Measurements from ENCODE around the gene LGR6. TPM values are rescaled to one million over a fixed set of nuclear protein-coding genes. Genes with fewer than 3 reads are reported as not detected.

The LGR6 gene
- total RNA-seq, 1 donor from 2014 or later, result 0.53 TPM

DNA sequence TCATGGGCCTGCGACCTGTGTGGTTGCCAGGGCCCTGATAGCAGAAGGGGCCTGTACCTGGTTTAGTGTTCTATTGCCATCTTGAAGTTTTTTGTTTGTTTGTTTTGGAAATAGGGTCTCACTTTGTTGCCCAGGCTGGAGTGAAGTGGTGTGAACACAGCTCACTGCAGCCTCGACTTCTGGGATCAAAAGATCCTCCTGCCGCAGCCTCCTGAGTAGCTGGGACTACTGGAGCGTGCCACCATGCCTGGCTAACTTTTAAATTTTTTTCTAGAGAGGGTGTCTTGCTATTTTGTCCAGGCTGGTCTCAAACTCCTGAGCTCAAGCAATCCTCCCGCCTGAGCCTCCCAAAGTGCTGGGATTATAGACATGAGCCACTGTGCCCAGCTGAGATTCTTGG is 75.2 kb downstream of the LGR6 start:
- DNase-seq (ENCODE audit: low spot score), result no peak
- intact Hi-C loops (cut with DNase I), result no loop called here
- ATAC-seq, result no peak

- DNase-seq (ENCODE audit: low spot score), result no peak
- ATAC-seq, result no peak
- intact Hi-C loops (cut with DNase I), result loop anchor here (10.0 kb wide), 1 partner anchor 1494 kb away; the partner anchor contains the start of gene LAX1
Measured at GRCh38 chr1:202270871-202271326, 77.3 kb downstream of the LGR6 start.

GRCh38 chr1:202272103-202272845 is 78.7 kb downstream of the LGR6 start:
- no peak for DNase-seq (ENCODE audit: low spot score)
- no peak for ATAC-seq
- intact Hi-C loops (cut with DNase I), result loop anchor here (10.0 kb wide), 1 partner anchor 1493 kb away; the partner anchor contains the start of gene LAX1

GRCh38 chr1:202274611-202275010 is 81.0 kb downstream of the LGR6 start:
- no peak for ATAC-seq
- no peak for DNase-seq (ENCODE audit: low spot score)
- intact Hi-C loops (cut with DNase I), result loop anchor here (10.0 kb wide), 1 partner anchor 1490 kb away; the partner anchor contains the start of gene LAX1

DNA sequence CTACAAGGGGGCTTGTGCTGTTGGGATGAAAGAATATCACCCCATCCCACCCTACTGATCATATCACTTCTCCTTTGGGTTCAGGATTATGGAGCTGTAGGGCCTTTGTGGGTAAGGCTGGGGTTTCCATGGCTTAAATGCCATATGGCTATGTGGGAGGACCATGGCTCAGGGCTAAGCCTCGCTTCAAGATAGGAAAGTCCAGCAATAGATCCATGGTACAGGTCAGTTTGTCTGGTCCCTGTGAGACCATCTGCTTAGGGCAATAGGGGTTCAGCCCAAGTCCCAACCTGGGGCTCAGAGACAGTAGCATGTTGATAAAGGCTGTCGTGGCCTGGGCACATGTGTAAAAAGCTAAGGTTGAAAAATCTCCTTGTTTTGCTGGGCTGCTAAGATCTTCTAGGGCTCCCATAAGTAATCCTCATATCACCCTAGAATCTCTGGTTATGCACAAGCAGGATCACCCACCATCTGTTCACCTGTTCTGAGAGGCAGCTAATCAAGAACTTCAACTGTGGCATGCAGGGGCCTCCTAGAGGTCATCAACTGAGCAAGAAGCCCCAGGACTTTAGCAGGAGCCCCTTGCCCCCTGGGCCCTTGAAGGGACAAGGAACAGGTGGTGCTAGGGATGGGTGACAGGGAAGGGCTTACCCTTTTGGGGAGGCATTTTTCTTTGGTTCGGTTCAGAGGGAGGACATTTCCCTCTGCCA is 81.6 kb downstream of the LGR6 start:
- DNase-seq (ENCODE audit: low spot score) (no peak), ATAC-seq (no peak)
- intact Hi-C loops (cut with DNase I), result loop anchor here (10.0 kb wide), 1 partner anchor 1490 kb away; the partner anchor contains the start of gene LAX1

- intact Hi-C loops (cut with DNase I), result loop anchor here (10.0 kb wide), 1 partner anchor 1489 kb away; the partner anchor contains the start of gene LAX1
- no peak for ATAC-seq
- DNase-seq (ENCODE audit: low spot score), result no peak
Measured at GRCh38 chr1:202276081-202276715, 82.6 kb downstream of the LGR6 start.

DNA sequence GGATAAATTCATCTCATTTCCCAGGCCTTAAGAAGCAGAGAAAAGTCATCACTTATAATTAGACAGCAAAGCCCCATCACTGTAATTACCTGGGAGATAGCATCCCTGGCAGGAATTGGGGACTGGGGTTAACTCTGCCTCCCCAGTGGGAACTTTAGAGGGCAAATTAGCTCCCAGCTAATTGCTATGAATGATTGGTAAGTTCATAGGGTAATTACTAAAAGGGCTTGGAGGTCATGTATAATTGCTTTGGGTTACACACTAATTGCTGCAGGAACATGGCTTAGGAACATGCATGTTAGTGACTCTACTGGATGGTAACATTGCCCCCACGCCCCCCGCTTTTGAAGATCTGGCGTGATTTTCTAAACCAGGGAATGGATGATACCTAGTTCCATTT is 83.3 kb downstream of the LGR6 start:
- intact Hi-C loops (cut with DNase I), result loop anchor here (10.0 kb wide), 1 partner anchor 1488 kb away; the partner anchor contains the start of gene LAX1
- no peak for ATAC-seq
- DNase-seq (ENCODE audit: low spot score), result no peak

DNA sequence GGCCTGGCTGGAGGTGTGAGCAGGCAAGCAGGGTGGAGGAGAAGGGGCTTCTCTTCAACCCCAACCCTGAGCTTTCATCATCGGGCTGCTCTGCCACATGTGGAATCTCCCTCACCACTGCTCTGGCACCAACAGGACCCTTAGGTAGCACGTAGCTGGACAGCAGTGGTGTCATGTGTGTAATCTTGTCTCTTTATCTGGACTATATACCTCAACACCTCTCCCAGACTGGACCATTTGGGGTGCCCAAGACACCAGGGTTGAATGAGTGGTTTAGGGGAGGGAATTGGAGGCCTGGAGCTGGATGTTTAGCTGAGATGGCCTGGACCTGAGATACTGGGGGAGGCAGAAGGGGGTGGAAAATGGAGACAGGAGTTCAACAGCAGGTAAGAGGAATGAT is 85.2 kb downstream of the LGR6 start:
- DNase-seq (ENCODE audit: low spot score) (no peak), ATAC-seq (no peak)
- intact Hi-C loops (cut with DNase I), result loop anchor here (10.0 kb wide), 1 partner anchor 1486 kb away; the partner anchor contains the start of gene LAX1

- DNase-seq (ENCODE audit: low spot score), result no peak
- intact Hi-C loops (cut with DNase I), result loop anchor here (10.0 kb wide), 1 partner anchor 1485 kb away; the partner anchor contains the start of gene LAX1
- ATAC-seq, result no peak
Measured at GRCh38 chr1:202279806-202280205, 86.2 kb downstream of the LGR6 start.

DNA sequence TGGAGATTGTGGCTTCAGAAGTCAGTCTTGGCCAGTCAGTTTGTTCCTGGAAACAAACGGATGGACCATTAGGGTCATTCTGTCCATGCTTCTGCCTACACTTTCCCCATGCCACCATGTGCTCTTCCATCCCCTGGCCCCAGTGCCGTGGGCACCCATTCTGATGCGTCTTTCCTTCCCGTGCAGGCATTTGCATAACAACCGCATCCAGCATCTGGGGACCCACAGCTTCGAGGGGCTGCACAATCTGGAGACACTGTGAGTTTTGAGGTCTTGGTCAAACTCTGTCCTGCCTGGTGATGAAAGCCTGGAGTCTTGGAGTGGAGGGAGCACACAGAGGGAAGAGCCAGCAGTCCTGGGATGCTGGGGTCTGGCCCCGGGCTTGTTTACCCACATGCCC is 87.0 kb downstream of the LGR6 start:
- DNase-seq (ENCODE audit: low spot score) (no peak), ATAC-seq (no peak)
- intact Hi-C loops (cut with DNase I), result no loop called here

DNA sequence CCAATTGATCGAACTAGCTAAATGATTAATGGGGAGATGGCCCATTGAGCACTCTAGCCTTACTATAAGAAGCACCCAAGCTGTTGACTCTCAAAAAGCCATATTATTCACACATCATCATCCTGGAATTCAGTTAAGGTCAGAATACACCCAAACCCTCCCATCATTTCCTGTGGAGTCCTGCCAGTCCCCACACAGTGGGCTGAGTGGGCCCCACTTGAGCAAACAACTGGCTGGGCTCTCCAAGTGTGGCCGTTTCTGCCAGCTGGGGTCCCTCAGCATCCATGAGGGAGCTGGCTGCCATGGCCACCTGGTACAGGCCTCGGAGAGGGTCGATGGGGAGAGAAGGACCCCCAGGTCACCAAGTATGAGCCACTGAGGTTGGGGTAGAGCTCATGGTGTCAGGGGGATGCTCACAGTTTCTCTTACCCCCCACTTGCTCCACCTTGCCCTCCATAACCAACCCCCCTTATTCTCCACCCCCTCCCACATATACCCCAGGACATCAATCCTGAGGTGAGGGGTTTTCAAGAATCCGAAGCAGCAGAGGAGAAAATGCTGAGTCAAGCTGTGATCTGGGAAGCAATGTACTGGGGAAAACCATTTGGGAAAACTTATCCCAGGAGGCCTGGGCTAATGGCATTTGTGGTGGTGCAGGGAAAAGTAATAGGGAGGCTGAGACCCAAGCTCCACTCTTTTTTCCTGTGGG is 87.9 kb downstream of the LGR6 start:
- ATAC-seq (no peak), DNase-seq (ENCODE audit: low spot score) (no peak)
- intact Hi-C loops (cut with DNase I), result no loop called here

DNA sequence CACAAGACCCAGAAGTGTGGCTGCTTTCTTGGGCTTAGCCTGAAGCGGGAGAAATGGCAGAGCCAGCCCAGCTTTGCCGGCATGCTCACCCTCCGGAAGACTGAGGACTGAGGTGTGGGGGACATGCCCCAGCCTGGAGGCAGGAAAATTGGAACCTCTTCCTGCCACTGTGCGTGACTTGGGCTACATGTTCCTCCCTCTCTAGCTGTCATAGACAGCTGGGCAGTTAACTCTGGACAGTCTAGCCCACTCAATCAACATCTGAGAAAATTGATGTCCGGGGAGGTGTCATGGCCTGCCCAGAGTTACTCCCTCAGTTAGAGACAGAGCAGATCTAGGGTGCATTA is 88.4 kb downstream of the LGR6 start:
- no peak for DNase-seq (ENCODE audit: low spot score)
- no peak for ATAC-seq

GRCh38 chr1:202282596-202283283 is 89.1 kb downstream of the LGR6 start:
- DNase-seq (ENCODE audit: low spot score) (no peak), ATAC-seq (peak; percentile 50)
- intact Hi-C loops (cut with DNase I), result no loop called here

More for the DNA sequence above, 88.4 kb downstream of the LGR6 start:
- intact Hi-C loops (cut with DNase I), result no loop called here

DNA sequence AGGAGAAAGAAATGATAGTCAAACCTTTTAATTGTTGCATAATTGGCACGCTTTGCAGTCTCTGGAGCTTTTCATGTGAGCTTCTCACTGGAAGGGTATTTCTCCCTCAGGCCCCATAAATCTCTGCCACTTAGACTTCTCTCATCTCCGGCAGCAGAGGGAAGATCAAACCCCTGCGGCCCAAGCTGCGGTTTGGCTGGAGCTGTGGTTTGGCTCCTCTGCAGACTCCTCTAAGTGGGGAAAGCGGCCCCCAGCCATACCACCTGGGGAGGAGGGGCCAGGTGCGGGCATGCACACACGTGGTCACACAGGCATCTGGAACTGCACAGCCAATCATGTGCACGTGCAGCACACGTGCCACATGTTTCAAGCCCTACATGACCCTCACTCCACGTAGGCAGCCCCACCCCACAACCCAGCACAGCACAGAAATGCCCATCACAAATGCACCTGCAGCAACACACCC is 89.8 kb downstream of the LGR6 start:
- ATAC-seq, result peak; percentile 72
- no peak for DNase-seq (ENCODE audit: low spot score)
- intact Hi-C loops (cut with DNase I), result no loop called here

DNA sequence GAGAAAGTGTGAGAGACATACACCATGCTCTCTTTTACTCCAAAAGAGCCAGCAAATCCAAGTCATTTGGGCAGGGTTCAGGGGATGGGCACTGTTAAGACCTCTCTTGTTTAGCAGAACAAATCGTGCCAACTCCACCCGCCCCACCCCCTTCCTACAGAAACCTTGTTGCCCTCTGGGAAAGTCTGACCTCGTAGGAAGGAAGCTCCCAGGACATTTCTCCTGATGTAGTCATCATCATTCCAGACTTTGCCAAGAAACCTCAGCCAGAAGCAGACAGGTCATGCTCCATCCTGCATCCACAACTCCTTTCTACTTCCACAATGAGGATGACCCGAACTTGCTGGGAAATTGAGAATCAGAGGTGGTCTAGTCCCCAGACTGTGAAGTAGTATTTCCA is 90.4 kb downstream of the LGR6 start:
- no peak for DNase-seq (ENCODE audit: low spot score)
- intact Hi-C loops (cut with DNase I), result no loop called here
- peak; percentile 28 for ATAC-seq

- DNase-seq (ENCODE audit: low spot score) (no peak), ATAC-seq (no peak)
- intact Hi-C loops (cut with DNase I), result no loop called here
Measured at GRCh38 chr1:202285908-202286307, 92.3 kb downstream of the LGR6 start.

- intact Hi-C loops (cut with DNase I), result no loop called here
- DNase-seq (ENCODE audit: low spot score) (no peak), ATAC-seq (no peak)
Measured at GRCh38 chr1:202286622-202287097, 93.1 kb downstream of the LGR6 start.

- DNase-seq (ENCODE audit: low spot score) (no peak), ATAC-seq (no peak)
- intact Hi-C loops (cut with DNase I), result no loop called here
Measured at GRCh38 chr1:202287196-202287595, 93.6 kb downstream of the LGR6 start.
